Measurements from ENCODE around the gene MIF4GD. TPM values are rescaled to one million over a fixed set of nuclear protein-coding genes. Genes with fewer than 3 reads are reported as not detected.

The MIF4GD gene
- total and polyA plus RNA-seq, 9 of the 15 experiments (the other 6 are each of a cell fraction or from before 2014, with no cell fraction given), result 11.8 to 63.8 (median 28.1) TPM

GRCh38 chr17:75267411-75268232 is 3.4 kb downstream of the MIF4GD start (continued):
- TF ChIP-seq ZNF76 (CRISPR knock-in tag; IDR thresholded peaks at IDR 0.05; ENCODE audit: borderline replicate concordance) (no peak), NR2C2 (CRISPR knock-in tag; IDR thresholded peaks at IDR 0.05) (no peak), NR2C2 (tag; IDR thresholded peaks at IDR 0.05) (no peak), ZNF277 (CRISPR knock-in tag; IDR thresholded peaks at IDR 0.05; ENCODE audit: borderline replicate concordance) (no peak), MBD2 (IDR thresholded peaks at IDR 0.05; ENCODE audit: borderline replicate concordance, low read depth) (no peak), ESRRA (IDR thresholded peaks at IDR 0.05; ENCODE audit: borderline replicate concordance, low read depth) (no peak), EGR1 (conservative IDR thresholded peaks at IDR 0.05) (no peak), ZNF324 (CRISPR knock-in tag; IDR thresholded peaks at IDR 0.05) (no peak), TOE1 (IDR thresholded peaks at IDR 0.05; ENCODE audit: borderline replicate concordance) (peak; percentile 18; the same call in 1 of the 2 replicates), TOE1 (CRISPR knock-in tag; IDR thresholded peaks at IDR 0.05; ENCODE audit: borderline replicate concordance, low read depth) (no peak), ARID4B (CRISPR knock-in tag; IDR thresholded peaks at IDR 0.05) (peak; percentile 52; the same call in 1 of the 2 replicates), DACH1 (IDR thresholded peaks at IDR 0.05; ENCODE audit: partially characterized antibody) (no peak), NR2F6 (CRISPR knock-in tag; IDR thresholded peaks at IDR 0.05) (no peak), AFF4 (CRISPR knock-in tag; IDR thresholded peaks at IDR 0.05) (no peak), OTX1 (CRISPR knock-in tag; IDR thresholded peaks at IDR 0.05) (no peak)
- TF ChIP-seq, protein P1, sequence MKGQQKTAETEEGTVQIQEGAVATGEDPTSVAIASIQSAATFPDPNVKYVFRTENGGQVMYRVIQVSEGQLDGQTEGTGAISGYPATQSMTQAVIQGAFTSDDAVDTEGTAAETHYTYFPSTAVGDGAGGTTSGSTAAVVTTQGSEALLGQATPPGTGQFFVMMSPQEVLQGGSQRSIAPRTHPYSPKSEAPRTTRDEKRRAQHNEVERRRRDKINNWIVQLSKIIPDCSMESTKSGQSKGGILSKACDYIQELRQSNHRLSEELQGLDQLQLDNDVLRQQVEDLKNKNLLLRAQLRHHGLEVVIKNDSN (CRISPR knock-in tag; IDR thresholded peaks at IDR 0.05), result no peak; the same call in 1 of the 2 replicates

All from K562 (cell line).